HEK293 (cell line): ENCODE measurements around the gene MMS19.

Experiments
- YY1 ChIP-seq: fragments of 450-650 bp; formaldehyde crosslinking; IDR thresholded peaks from 2 replicates; pipeline ENCODE4 v1.5.1; 2018; ENCODE audit warnings: missing biosample characterization, missing genetic modification characterization
- ZNF140 ChIP-seq: fragments of 450-650 bp; formaldehyde crosslinking; IDR thresholded peaks from 2 replicates; pipeline ENCODE4 v1.5.1; 2016; ENCODE audit warnings: missing biosample characterization, missing genetic modification characterization
- ZNF18 ChIP-seq: fragments of 450-650 bp; formaldehyde crosslinking; IDR thresholded peaks from 2 replicates; pipeline ENCODE4 v1.5.1; 2016; ENCODE audit warnings: missing biosample characterization, missing genetic modification characterization
- TF ChIP-seq, protein P1 (sequence below): fragments of 450-650 bp; formaldehyde crosslinking; IDR thresholded peaks from 2 replicates; pipeline ENCODE4 v1.5.1; 2016; ENCODE audit warnings: missing biosample characterization, missing genetic modification characterization
- TF ChIP-seq, protein P2 (sequence below): fragments of 450-650 bp; formaldehyde crosslinking; IDR thresholded peaks from 2 replicates; pipeline ENCODE4 v1.5.1; 2016; ENCODE audit warnings: missing biosample characterization, missing genetic modification characterization
- TF ChIP-seq, protein P3 (sequence below): fragments of 450-650 bp; formaldehyde crosslinking; IDR thresholded peaks from 2 replicates; pipeline ENCODE4 v1.5.1; 2016; ENCODE audit warnings: missing biosample characterization, missing genetic modification characterization, borderline replicate concordance

GRCh38 chr10:97532935-97533671, 34.9 kb upstream of the MMS19 start:
- TF ChIP-seq, protein P1, sequence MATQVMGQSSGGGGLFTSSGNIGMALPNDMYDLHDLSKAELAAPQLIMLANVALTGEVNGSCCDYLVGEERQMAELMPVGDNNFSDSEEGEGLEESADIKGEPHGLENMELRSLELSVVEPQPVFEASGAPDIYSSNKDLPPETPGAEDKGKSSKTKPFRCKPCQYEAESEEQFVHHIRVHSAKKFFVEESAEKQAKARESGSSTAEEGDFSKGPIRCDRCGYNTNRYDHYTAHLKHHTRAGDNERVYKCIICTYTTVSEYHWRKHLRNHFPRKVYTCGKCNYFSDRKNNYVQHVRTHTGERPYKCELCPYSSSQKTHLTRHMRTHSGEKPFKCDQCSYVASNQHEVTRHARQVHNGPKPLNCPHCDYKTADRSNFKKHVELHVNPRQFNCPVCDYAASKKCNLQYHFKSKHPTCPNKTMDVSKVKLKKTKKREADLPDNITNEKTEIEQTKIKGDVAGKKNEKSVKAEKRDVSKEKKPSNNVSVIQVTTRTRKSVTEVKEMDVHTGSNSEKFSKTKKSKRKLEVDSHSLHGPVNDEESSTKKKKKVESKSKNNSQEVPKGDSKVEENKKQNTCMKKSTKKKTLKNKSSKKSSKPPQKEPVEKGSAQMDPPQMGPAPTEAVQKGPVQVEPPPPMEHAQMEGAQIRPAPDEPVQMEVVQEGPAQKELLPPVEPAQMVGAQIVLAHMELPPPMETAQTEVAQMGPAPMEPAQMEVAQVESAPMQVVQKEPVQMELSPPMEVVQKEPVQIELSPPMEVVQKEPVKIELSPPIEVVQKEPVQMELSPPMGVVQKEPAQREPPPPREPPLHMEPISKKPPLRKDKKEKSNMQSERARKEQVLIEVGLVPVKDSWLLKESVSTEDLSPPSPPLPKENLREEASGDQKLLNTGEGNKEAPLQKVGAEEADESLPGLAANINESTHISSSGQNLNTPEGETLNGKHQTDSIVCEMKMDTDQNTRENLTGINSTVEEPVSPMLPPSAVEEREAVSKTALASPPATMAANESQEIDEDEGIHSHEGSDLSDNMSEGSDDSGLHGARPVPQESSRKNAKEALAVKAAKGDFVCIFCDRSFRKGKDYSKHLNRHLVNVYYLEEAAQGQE (tag by site-specific recombination) = peak; percentile 77
- TF ChIP-seq, protein P2, sequence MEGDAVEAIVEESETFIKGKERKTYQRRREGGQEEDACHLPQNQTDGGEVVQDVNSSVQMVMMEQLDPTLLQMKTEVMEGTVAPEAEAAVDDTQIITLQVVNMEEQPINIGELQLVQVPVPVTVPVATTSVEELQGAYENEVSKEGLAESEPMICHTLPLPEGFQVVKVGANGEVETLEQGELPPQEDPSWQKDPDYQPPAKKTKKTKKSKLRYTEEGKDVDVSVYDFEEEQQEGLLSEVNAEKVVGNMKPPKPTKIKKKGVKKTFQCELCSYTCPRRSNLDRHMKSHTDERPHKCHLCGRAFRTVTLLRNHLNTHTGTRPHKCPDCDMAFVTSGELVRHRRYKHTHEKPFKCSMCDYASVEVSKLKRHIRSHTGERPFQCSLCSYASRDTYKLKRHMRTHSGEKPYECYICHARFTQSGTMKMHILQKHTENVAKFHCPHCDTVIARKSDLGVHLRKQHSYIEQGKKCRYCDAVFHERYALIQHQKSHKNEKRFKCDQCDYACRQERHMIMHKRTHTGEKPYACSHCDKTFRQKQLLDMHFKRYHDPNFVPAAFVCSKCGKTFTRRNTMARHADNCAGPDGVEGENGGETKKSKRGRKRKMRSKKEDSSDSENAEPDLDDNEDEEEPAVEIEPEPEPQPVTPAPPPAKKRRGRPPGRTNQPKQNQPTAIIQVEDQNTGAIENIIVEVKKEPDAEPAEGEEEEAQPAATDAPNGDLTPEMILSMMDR (tag by site-specific recombination) = no peak
- TF ChIP-seq YY1 = no peak
- TF ChIP-seq ZNF18 (tag by site-specific recombination) = no peak
- no peak for TF ChIP-seq ZNF140
- TF ChIP-seq, protein P3, sequence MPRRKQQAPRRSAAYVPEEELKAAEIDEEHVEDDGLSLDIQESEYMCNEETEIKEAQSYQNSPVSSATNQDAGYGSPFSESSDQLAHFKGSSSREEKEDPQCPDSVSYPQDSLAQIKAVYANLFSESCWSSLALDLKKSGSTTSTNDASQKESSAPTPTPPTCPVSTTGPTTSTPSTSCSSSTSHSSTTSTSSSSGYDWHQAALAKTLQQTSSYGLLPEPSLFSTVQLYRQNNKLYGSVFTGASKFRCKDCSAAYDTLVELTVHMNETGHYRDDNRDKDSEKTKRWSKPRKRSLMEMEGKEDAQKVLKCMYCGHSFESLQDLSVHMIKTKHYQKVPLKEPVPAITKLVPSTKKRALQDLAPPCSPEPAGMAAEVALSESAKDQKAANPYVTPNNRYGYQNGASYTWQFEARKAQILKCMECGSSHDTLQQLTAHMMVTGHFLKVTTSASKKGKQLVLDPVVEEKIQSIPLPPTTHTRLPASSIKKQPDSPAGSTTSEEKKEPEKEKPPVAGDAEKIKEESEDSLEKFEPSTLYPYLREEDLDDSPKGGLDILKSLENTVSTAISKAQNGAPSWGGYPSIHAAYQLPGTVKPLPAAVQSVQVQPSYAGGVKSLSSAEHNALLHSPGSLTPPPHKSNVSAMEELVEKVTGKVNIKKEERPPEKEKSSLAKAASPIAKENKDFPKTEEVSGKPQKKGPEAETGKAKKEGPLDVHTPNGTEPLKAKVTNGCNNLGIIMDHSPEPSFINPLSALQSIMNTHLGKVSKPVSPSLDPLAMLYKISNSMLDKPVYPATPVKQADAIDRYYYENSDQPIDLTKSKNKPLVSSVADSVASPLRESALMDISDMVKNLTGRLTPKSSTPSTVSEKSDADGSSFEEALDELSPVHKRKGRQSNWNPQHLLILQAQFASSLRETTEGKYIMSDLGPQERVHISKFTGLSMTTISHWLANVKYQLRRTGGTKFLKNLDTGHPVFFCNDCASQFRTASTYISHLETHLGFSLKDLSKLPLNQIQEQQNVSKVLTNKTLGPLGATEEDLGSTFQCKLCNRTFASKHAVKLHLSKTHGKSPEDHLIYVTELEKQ (tag by site-specific recombination) = no peak
